T-helper 2 cell treated with Interferon-gamma antibody and Interleukin-4, amounts not matched to agents 100 ng/mL and 5 ng/mL, for 36 hours (primary cell): ENCODE measurements around the gene DMRTA1. TPM values are rescaled to one million over a fixed set of nuclear protein-coding genes. Genes with fewer than 3 reads are reported as not detected.
"Not testable (repeated sequence)": the region's sequence is repeated elsewhere in the genome, so short reads cannot be mapped to it uniquely, and the experiment has no call there.

ENCODE experiments used
- intact Hi-C: fragments of 100-400 bp; cut with micrococcal nuclease; formaldehyde crosslinking; loops from one replicate; pipeline ENCODE4 v1.15.1; 2023
- total RNA-seq: library from RNA; stranded (reverse); gene quantifications from 2 replicates; pipeline ENCODE4 v1.2.3, GENCODE V29; 2022

Gene DMRTA1
- not detected in 2 replicates for total RNA-seq

DNA sequence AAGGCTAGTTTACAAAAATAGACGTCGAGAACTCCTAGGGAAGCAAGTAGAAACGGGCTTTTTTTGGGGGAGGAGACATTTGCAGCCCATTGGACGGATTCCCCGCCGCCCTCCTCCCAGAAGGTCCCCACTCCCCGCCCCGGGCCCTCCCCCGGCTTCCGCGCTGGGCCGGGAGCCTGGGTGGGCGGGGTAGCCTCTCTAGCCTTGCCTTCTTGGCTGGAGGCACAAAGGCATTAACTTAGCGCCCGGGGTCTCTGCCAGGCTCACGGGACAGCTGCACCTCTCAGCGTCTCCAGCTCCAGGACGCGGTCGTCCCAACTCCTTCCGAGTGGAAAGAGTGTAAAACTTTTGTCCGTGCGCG is at the start of gene DMRTA1:
DMRTA1 (plus strand) TSS at position 236 of the 361 bp plus-strand sequence. CDS start 242 bp downstream, outside the sequence.
- intact Hi-C loops: loop anchor here (10.0 kb wide), 1 partner anchor 472 kb away; no protein-coding TSS in a partner anchor

- intact Hi-C loops: loop anchor here (10.0 kb wide), 1 partner anchor 63 kb away; no protein-coding TSS in a partner anchor
These were observed 45.0 kb upstream of the DMRTA1 start for GRCh38 chr9:22401671-22402070.

DNA sequence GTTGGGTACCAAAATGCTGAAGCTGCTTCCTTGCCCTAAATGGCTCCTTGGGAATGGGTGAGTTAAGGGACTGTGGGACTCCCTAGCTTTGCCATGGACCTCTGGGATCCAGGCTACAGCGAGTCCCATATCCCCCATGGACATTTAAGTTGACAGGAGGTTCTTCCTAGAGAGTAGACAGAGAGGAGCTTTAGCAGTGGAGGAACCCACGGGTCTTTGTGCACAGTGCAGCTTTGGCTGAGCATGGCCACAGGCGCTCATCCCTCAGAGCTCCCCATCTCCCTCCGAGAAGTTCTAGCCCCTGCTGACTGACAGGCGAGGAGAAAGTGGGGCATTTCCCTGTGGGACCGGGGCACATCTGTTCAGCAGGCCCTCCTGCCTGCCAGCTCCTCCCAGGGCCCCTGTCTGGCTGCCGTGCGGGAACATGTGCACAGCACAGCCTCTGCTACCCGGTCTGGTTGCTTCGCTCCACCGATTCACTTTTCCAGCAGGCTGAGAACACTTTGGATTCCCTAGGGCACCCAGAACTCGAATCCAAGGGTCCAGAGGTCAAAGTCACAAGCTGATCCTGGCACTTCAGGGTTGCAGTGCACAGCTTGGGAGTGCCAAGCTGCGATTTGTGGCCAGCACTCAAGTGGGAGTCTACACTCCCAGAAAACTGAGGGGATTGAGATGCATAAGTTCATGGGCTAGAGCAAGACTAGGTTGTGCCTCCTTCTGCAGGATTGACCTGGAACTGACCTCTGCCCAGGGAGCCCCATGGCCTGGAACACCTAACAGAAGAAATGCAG is 40.6 kb upstream of the DMRTA1 start:
- intact Hi-C loops: loop anchor here (10.0 kb wide), 1 partner anchor 59 kb away; no protein-coding TSS in a partner anchor

DNA sequence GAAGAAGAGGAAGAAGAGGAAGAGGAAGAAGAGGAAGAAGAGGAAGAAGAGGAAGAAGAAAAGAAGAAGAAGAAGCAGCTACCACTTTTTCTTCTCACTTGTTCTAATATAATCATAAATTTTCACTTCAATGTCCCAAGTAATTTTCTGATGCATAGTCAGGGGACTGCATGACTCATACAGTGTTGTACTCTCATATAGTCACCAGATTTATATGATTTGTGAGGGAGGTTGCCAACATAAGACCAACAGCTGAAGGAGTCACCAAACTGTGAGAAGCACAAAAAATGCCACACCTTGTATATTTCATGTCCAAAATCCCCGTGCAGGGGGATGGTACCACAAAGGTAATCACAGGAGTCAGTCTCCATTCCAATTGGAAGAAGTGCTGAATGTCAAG is 32.7 kb upstream of the DMRTA1 start:
- intact Hi-C loops: no loop called here

- intact Hi-C loops: no loop called here
These were observed 30.5 kb upstream of the DMRTA1 start for GRCh38 chr9:22415941-22416691.

DNA sequence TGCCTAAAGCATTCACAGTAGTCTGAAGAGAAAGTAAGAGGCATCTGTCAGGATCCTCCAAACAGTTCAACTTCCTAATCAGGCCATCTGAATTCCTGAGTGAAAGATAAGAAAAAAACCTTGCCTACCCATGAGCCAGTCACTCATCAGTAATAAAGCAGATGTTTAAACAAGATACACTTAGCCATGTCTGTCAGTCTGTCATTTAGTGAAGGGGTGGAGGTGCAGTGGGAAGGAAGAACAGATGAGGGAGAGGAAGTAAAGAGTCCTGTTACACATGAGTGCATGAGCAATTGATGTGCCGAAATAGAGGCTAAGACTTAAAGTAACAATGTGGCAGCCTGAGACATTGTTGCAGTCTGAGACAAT is 29.9 kb upstream of the DMRTA1 start:
- intact Hi-C loops: no loop called here

DNA sequence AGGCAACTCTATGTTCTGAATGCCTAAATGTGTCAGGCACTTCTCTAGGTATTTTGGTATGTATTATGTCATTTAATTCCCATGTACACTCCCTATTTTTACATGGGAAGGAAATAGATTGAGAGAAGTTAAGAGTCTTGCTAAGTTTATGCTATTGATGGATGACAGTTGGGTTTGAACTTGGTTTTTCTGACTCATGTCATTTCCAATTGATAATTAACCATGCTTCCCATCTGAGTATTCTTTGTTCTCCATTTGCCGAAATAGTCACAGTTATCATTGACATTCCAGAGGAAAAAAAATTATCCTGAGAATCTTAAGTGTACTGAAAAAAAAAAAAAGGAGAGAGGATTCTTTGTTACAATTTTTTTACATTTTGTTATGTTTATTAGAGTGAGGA is 23.1 kb upstream of the DMRTA1 start:
- intact Hi-C loops: no loop called here

GRCh38 chr9:22424616-22425015 is 22.0 kb upstream of the DMRTA1 start:
- intact Hi-C loops: no loop called here

DNA sequence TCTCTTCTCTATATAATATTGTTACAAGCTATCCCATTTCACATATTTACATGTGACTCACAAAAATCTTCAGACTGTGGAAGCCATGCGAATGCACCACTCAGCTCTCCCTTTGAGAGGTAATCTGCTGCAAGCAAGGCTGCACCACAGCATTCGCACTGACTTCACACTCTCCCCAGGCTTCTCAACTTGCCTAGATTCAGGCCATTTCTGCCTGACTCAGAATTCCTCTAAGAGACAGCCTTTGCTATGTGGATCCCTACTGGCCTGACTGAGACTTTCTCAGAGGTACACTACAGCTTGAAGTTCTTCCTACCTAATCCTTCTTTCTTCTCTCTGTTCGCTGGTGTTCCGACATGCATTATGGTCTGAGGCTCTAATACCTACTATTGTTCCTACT is 21.1 kb upstream of the DMRTA1 start:
- intact Hi-C loops: no loop called here

- intact Hi-C loops: no loop called here
These were observed 19.3 kb upstream of the DMRTA1 start for GRCh38 chr9:22427226-22427880.

DNA sequence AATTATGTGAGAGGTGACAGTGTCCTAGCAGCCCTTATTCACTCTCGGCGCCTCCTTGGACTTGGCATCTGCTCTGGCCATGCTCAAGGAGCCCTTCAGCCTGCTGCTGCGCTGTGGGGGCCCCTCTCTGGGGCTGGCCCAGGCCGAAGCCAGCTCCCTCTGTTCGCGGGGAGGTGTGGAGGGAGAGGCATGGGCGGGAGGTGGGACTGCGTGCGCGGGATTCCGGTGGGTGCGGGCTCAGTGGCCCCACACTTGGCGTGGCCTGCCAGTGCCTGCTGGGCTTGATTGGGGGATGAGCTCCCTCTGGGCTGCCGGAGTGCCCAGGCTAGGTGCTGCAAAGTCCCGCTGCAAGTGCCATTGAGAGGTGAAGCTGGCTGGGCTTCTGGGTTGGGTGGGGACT is 12.9 kb upstream of the DMRTA1 start:
- intact Hi-C loops: no loop called here

DNA sequence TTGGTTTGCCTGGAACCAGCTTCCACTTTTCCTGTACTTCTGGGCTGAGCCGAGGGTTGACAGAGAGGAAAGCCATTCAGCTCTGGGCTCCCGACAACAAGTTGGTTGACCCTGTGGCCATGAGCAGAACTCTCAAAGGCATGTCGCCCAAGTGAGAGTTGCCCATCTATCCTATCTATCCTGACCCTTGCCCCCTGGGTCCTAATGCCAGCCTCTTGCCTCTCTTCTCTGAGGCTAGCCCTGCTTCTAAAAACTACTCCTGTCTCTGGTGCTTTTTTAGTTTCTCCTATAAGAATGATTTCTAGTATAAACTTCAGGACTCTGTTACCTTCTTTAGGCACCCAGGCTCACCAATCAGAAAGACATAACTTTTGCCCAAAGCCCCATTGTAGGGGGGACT is 11.4 kb upstream of the DMRTA1 start:
- intact Hi-C loops: not testable (repeated sequence)

GRCh38 chr9:22437461-22438067 is 9.1 kb upstream of the DMRTA1 start:
- intact Hi-C loops: not testable (repeated sequence)

DNA sequence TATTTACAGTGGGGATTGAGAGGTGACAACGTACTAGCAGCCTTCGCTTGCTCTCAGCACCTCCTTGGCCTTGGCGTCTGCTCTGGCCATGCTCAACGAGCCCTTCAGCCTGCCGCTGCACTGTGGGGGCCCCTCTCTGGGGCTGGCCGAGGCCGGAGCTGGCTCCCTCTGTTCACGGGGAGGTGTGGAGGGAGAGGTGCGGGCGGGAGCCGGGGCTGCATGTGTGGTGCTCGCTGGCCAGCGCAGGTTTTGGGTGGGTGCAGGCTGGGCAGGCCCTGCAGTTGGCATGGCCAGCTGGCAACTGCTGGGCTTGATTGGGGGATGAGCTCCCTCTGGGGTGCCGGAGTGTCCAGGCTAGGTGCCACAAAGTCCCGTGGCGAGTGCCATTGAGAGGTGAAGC is 5.8 kb upstream of the DMRTA1 start:
- intact Hi-C loops: loop anchor here (10.0 kb wide), 1 partner anchor 466 kb away; no protein-coding TSS in a partner anchor

- intact Hi-C loops: loop anchor here (10.0 kb wide), 1 partner anchor 472 kb away; no protein-coding TSS in a partner anchor
These were observed 460 bp downstream of the DMRTA1 start for GRCh38 chr9:22446950-22447617.

DNA sequence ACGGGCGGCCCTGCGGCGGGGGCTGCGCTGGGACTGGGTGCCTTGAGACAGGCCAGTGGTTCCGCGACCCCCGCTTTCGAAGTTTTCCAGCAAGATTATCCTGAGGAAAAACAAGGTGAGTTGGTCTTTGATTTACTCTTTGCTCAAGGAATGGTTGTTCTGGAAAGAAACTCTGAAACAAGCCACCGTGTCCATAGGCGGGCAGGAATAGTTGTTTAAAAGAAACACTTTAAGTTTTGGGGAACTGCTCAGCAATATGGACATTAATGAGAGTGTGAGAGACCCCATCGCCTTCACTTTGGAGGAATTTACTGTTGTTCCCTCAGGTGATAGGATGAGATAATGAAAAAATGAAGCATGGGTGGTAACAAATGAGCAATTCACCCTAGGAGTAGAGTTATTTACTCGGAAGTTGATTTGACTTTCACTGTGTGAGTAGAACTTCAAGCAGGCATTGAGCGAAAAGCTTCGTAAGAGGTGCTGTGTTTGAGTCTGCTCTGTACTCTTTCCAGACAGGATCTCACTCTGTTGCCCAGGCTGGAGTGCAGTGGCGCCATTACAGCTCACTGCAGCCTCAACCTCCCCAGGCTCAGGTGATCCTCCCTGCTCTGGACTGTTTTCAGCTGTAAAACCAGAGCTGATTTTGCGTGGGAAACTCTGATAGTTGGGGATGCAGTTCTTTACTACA is 1.1 kb downstream of the DMRTA1 start:
- intact Hi-C loops: loop anchor here (10.0 kb wide), 1 partner anchor 473 kb away; no protein-coding TSS in a partner anchor

DNA sequence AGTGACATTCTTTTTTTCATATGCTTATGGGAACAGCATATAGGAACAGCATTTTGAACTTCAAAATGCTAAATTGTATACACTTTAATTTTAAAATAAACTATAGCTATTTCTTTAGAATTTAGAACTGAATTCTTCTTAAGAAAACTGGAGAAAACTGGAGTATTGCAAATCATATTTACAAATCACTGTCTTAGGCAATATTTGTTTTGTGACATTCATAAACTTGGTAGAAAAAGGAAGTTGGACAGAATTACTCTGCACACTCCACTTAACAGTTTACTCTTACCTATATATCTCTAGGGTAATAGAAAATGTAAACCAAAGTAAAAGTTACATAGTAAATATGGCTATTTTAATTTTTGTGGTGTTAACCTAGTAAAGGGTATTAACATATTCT is 3.1 kb downstream of the DMRTA1 start:
- intact Hi-C loops: loop anchor here (5.0 to 10.0 kb wide), 2 partner anchors 442 to 475 kb away; partner anchors contain the start of gene CDKN2B

- intact Hi-C loops: loop anchor here (1.0 to 5.0 kb wide), 4 partner anchors 145 to 639 kb away; partner anchors contain the start of gene CDKN2B
These were observed 5.9 kb downstream of the DMRTA1 start for GRCh38 chr9:22452415-22453010.

DNA sequence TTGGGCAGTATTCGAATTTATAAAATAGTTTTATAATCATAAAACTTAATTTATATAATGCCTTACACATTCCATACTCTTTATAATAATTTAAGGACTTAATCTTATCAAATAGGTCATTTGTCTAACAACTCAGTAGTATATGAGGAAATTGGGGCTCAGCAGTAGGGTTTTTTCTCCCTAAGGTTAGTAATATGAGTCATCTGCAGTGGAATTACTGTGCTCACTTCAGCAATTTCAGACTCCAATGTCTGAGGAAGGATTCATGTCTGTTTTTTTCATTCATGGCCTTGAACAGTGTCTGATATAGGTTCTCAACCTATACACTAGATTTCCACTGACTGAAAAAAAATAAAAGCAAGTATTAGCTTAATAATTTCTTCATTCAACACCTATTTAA is 7.4 kb downstream of the DMRTA1 start:
- intact Hi-C loops: loop anchor here (5.0 kb wide), 1 partner anchor 447 kb away; the partner anchor contains the start of gene CDKN2B

DNA sequence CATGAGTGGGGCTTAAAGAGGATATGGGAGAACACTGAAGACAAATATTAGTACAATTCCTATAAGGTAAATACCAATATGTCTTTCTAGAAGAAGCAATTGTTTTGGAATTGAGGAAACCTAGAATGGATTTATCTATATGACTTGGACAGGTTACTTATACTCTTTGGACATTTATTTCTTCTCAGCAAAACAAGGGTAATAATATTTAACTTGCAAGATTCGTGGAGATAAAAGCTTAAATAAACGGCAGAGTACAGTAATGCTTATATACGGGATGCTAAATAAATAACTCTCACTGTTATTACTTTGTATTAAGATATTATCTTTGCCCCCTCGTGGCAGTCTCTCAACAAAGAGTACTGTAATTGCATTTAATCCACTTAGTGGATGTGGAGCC is 8.6 kb downstream of the DMRTA1 start:
- intact Hi-C loops: no loop called here
